HepG2 (cell line): ENCODE results near the gene NODAL. TPM values are rescaled to one million over a fixed set of nuclear protein-coding genes. Genes with fewer than 3 reads are reported as not detected.

Experiments used
- ATAC-seq: fragments of 200-7000 bp; cut with Tn5 transposase; 3 replicates; pipeline ENCODE4 v1.9.1; 2020; ENCODE audit warnings: mild to moderate bottlenecking, moderate library complexity
- BruUV-seq: library from RNA; stranded (reverse); fragments of 400-500 nt; replicated peaks from 2 replicates; lab custom pipeline; 2021; lab: Mats Ljungman, UMichigan
- CTCF ChIA-PET: fragments of 300-600 bp; formaldehyde crosslinking; extraction: SDS; loops from one replicate; lab custom pipeline; 2021; ENCODE audit warnings: low total read pairs, inconsistent platforms, low intra/inter-chr PET ratio; lab: Yijun Ruan, JAX
- POLR2A ChIA-PET: fragments of 350-600 bp; sonication (Branson Sonifier 250); formaldehyde crosslinking; loops from one replicate; lab custom pipeline; 2020; ENCODE audit warnings: antibody characterized with exemption, inconsistent platforms; lab: Yijun Ruan, JAX
- DNase-seq: peaks from one replicate; pipeline ENCODE4 v3.0.0-alpha.2; 2015; ENCODE audit warnings: low spot score
- FAIRE-seq: peaks from 3 replicates; lab custom pipeline; 2011; peaks lifted over from hg19 to GRCh38; lab: Jason Lieb, UNC
- H2AFZ ChIP-seq: one replicate; pipeline ENCODE4 v1.6.1; 2011; ENCODE audit warnings: low read length, inconsistent platforms
- H3K27ac ChIP-seq: fragments of 300-600 bp; 3 replicates; pipeline ENCODE4 v1.8.0; 2011; ENCODE audit warnings: mixed run types, mild to moderate bottlenecking, mixed read lengths, low read length, inconsistent platforms; ENCODE audit not compliant: insufficient read depth; ENCODE audit errors: extremely low read length
- H3K27me3 ChIP-seq, 2 experiments: fragments of 200-600 bp in 1 of 2; 2 replicates in 1 of 2; 3 replicates in 1 of 2; pipeline versions ENCODE4 v1.6.0 to v1.8.0; 2011; ENCODE audit warnings: low read length in 2 of 2, mild to moderate bottlenecking in 2 of 2, moderate library complexity in 2 of 2, inconsistent platforms in 1 of 2; ENCODE audit not compliant: insufficient read depth in 2 of 2, control insufficient read depth in 1 of 2
- H3K36me3 ChIP-seq, 2 experiments: fragments of 200-600 bp in 1 of 2; replicated peaks in 1 of 2; 2 replicates in 1 of 2; 3 replicates in 1 of 2; pipeline versions ENCODE4 v1.5.1 to v1.8.0; 2011; ENCODE audit warnings: low read length in 2 of 2, inconsistent platforms in 1 of 2; ENCODE audit not compliant: insufficient read depth in 2 of 2, control insufficient read depth in 1 of 2
- H3K4me1 ChIP-seq: 2 replicates; pipeline ENCODE4 v1.5.1; 2012; ENCODE audit warnings: low read length, inconsistent platforms; ENCODE audit not compliant: insufficient read depth
- H3K4me2 ChIP-seq: 2 replicates; pipeline ENCODE4 v1.6.0; 2011; ENCODE audit warnings: low read depth, low read length, inconsistent platforms
- H3K4me3 ChIP-seq, 3 experiments: fragments of 200-600 bp in 1 of 3; sonication (generic), shearing (Covaris generic) in 1 of 3; replicated peaks in 1 of 3; 2 replicates each; pipeline ENCODE4 v1.5.1; 2011 to 2016; ENCODE audit warnings: low read length in 3 of 3, inconsistent platforms in 2 of 3, low read depth in 2 of 3, mild to moderate bottlenecking in 2 of 3, control low read depth in 1 of 3, mixed read lengths in 1 of 3; ENCODE audit not compliant: insufficient read depth in 1 of 3
- H3K79me2 ChIP-seq: one replicate; pipeline ENCODE4 v1.6.1; 2011; ENCODE audit warnings: low read length, inconsistent platforms; ENCODE audit not compliant: insufficient read depth
- H3K9ac ChIP-seq: 2 replicates; pipeline ENCODE4 v1.6.0; 2011; ENCODE audit warnings: mild to moderate bottlenecking, low read depth, low read length, inconsistent platforms; ENCODE audit not compliant: insufficient read depth
- H3K9me3 ChIP-seq: 2 replicates; pipeline ENCODE4 v1.5.1; 2012; ENCODE audit warnings: mild to moderate bottlenecking, low read length
- H4K20me1 ChIP-seq: 2 replicates; pipeline ENCODE4 v1.6.0; 2011; ENCODE audit warnings: inconsistent platforms, mild to moderate bottlenecking, low read length, moderate library complexity; ENCODE audit not compliant: insufficient read depth
- FOXC1 ChIP-seq: sonication (generic); formaldehyde crosslinking; IDR thresholded peaks from 2 replicates; pipeline ENCODE4 v1.8.0; 2022; ENCODE audit warnings: mild to moderate bottlenecking, missing genetic modification reagents, borderline replicate concordance
- POLR2AphosphoS5 ChIP-seq: IDR thresholded peaks from 2 replicates; pipeline ENCODE4 v1.6.1; 2012; ENCODE audit warnings: low read depth, low read length
- TRIM24 ChIP-seq: sonication (generic); formaldehyde crosslinking; IDR thresholded peaks from 2 replicates; pipeline ENCODE4 v1.8.0; 2022; ENCODE audit warnings: mild to moderate bottlenecking, missing genetic modification reagents
- WGBS: methylation state at CpG from one replicate; pipeline ENCODE4 v1.1.6; 2017; ENCODE audit warnings: low lambda C conversion rate; 5-methylcytosine and 5-hydroxymethylcytosine counted together
- in situ Hi-C: cut with HindIII; loops from 2 replicates; pipeline ENCODE4 v1.10.0; 2017; ENCODE audit warnings: low pct_unique_long_range_greater_than_20kb; ENCODE audit not compliant: extremely low pct_ligation_motif_present
- intact Hi-C: fragments of 100-400 bp; cut with micrococcal nuclease; formaldehyde crosslinking; loops from one replicate; pipeline ENCODE4 v1.10.0; 2022; ENCODE audit not compliant: unreplicated experiment
- polyA plus RNA-seq, 8 experiments: library from polyadenylated mRNA; depleted of rRNA in 3 of 8; stranded (reverse) in 7 of 8; unstranded in 1 of 8; fragments of >200 nt; fragmentation: Illumina TruSeq in 4 of 8; extraction: Trizol in 4 of 8; gene quantifications; 2 replicates each; pipeline versions ENCODE4 v1.2.1 to v1.2.3, GENCODE V29; 2011 to 2016; ENCODE audit warnings: low read depth in 4 of 8, missing spikeins in 1 of 8, mixed read lengths in 1 of 8; ENCODE audit not compliant: insufficient read depth in 1 of 8
- total RNA-seq, 5 experiments: library from RNA; depleted of rRNA; stranded (reverse); fragments of >200 nt; fragmentation: Illumina TruSeq; extraction: Trizol; gene quantifications; 2 replicates each; pipeline ENCODE4 v1.2.3, GENCODE V29; 2016; ENCODE audit warnings: low read depth in 1 of 5
- TF ChIP-seq, protein P1 (sequence below): sonication (generic); formaldehyde crosslinking; IDR thresholded peaks from 2 replicates; pipeline ENCODE4 v1.4.0; 2020; ENCODE audit warnings: missing genetic modification reagents
- TF ChIP-seq, protein P2 (sequence below): sonication (generic); formaldehyde crosslinking; IDR thresholded peaks from 2 replicates; pipeline ENCODE4 v1.9.0; 2021; ENCODE audit warnings: missing genetic modification reagents, borderline replicate concordance
- TF ChIP-seq, protein P3 (sequence below), 2 experiments: sonication (generic) in 1 of 2; formaldehyde crosslinking in 1 of 2; IDR thresholded peaks; 2 replicates each; pipeline versions ENCODE4 v1.5.1 to v1.6.1; 2011 to 2020; ENCODE audit warnings: borderline replicate concordance in 1 of 2, low read depth in 1 of 2, low read length in 1 of 2, mild to moderate bottlenecking in 1 of 2, missing genetic modification reagents in 1 of 2, moderate library complexity in 1 of 2
- TF ChIP-seq, protein P4 (sequence below): sonication (generic); formaldehyde crosslinking; IDR thresholded peaks from 2 replicates; pipeline ENCODE4 v1.5.1; 2020; ENCODE audit warnings: missing genetic modification reagents, mild to moderate bottlenecking, borderline replicate concordance

The NODAL gene
- total and polyA plus RNA-seq, 2 of the 13 experiments (the other 11 are each of a cell fraction or from before 2014, with no cell fraction given): not detected

DNA sequence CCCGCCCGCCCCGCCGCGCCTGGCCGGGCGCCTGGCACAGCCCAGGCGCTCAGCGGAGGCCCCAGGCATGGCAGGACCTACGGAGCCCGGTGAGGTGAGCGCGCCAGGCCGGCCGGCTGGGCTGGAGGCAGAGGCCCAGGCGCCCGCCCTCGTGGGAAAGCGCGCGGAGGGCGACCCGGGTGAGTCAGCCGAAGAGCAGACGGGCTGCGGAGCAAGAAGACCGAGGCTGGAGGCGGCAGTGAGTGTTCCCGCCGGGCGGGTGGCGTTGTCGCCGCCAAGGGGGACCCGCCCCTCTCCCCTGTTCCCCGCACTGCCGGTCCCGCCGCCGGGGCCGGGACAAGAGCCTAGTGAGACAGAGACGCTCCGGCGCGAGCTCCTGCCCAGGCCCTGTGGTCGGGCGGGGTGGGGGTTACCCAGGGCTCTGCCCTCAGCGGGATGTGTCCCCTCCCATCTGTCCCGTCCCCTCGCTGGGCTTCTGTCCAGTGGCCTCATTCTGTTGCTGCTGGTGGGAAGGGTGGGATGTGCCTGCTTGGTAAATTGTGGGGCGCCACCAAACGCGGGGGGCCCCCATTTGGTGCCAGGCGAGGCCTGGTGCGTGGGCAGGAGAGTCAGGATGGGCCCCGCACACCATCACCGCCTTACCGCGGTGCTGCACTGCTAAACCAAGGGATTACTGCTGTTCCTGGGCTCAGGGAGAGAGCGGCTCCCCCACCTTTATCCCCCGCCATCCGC is 17.0 kb upstream of the NODAL start:
- Histone ChIP-seq H3K4me3 (no peak overlapping the region), H3K27ac (no peak overlapping the region), H3K4me2 (no peak overlapping the region), H4K20me1 (no peaks in the 10 kb centered on the region), H3K4me1 (no peaks in the 10 kb centered on the region), H3K9me3 (no peaks in the 10 kb centered on the region), H2AFZ (no peak overlapping the region), H3K27me3 (peaks cover 1 to 30% of the 10 kb centered on the region in 2 experiments; a peak in 4 of 5 replicates), H3K36me3 (no peaks in the 10 kb centered on the region), H3K79me2 (no peaks in the 10 kb centered on the region), H3K9ac (no peak overlapping the region)
- no TSS peak for BruUV-seq
- FAIRE-seq (no peak), ATAC-seq (no peak), DNase-seq (no peak)
- TF ChIP-seq, protein P1, sequence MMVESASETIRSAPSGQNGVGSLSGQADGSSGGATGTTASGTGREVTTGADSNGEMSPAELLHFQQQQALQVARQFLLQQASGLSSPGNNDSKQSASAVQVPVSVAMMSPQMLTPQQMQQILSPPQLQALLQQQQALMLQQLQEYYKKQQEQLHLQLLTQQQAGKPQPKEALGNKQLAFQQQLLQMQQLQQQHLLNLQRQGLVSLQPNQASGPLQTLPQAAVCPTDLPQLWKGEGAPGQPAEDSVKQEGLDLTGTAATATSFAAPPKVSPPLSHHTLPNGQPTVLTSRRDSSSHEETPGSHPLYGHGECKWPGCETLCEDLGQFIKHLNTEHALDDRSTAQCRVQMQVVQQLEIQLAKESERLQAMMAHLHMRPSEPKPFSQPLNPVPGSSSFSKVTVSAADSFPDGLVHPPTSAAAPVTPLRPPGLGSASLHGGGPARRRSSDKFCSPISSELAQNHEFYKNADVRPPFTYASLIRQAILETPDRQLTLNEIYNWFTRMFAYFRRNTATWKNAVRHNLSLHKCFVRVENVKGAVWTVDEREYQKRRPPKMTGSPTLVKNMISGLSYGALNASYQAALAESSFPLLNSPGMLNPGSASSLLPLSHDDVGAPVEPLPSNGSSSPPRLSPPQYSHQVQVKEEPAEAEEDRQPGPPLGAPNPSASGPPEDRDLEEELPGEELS (CRISPR knock-in tag): no peak
- TF ChIP-seq, protein P2, sequence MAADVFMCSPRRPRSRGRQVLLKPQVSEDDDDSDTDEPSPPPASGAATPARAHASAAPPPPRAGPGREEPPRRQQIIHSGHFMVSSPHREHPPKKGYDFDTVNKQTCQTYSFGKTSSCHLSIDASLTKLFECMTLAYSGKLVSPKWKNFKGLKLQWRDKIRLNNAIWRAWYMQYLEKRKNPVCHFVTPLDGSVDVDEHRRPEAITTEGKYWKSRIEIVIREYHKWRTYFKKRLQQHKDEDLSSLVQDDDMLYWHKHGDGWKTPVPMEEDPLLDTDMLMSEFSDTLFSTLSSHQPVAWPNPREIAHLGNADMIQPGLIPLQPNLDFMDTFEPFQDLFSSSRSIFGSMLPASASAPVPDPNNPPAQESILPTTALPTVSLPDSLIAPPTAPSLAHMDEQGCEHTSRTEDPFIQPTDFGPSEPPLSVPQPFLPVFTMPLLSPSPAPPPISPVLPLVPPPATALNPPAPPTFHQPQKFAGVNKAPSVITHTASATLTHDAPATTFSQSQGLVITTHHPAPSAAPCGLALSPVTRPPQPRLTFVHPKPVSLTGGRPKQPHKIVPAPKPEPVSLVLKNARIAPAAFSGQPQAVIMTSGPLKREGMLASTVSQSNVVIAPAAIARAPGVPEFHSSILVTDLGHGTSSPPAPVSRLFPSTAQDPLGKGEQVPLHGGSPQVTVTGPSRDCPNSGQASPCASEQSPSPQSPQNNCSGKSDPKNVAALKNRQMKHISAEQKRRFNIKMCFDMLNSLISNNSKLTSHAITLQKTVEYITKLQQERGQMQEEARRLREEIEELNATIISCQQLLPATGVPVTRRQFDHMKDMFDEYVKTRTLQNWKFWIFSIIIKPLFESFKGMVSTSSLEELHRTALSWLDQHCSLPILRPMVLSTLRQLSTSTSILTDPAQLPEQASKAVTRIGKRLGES (CRISPR knock-in tag): no peak
- TF ChIP-seq, protein P3, sequence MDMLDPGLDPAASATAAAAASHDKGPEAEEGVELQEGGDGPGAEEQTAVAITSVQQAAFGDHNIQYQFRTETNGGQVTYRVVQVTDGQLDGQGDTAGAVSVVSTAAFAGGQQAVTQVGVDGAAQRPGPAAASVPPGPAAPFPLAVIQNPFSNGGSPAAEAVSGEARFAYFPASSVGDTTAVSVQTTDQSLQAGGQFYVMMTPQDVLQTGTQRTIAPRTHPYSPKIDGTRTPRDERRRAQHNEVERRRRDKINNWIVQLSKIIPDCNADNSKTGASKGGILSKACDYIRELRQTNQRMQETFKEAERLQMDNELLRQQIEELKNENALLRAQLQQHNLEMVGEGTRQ (IDR thresholded peaks at IDR 0.05; ENCODE audit: low read depth, low read length): no peak
- TF ChIP-seq, protein P3 (CRISPR knock-in tag; IDR thresholded peaks at IDR 0.05; ENCODE audit: borderline replicate concordance): no peak
- TF ChIP-seq, protein P4, sequence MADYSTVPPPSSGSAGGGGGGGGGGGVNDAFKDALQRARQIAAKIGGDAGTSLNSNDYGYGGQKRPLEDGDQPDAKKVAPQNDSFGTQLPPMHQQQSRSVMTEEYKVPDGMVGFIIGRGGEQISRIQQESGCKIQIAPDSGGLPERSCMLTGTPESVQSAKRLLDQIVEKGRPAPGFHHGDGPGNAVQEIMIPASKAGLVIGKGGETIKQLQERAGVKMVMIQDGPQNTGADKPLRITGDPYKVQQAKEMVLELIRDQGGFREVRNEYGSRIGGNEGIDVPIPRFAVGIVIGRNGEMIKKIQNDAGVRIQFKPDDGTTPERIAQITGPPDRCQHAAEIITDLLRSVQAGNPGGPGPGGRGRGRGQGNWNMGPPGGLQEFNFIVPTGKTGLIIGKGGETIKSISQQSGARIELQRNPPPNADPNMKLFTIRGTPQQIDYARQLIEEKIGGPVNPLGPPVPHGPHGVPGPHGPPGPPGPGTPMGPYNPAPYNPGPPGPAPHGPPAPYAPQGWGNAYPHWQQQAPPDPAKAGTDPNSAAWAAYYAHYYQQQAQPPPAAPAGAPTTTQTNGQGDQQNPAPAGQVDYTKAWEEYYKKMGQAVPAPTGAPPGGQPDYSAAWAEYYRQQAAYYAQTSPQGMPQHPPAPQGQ: no peak
- TF ChIP-seq POLR2AphosphoS5 (no peak), FOXC1 (CRISPR knock-in tag) (no peak), TRIM24 (no peak)
- ChIA-PET POLR2A (interaction anchor here (0.8 kb wide), 1 partner anchor 28 kb away, joined by 3 read pairs; no protein-coding TSS in a partner anchor), CTCF (no interaction called here)
- in situ Hi-C loops: no loop called here
- intact Hi-C loops: no loop called here
- WGBS: 80% methylated on average over 21 of the region's 62 CpGs
